DOHH2 (cell line): ENCODE data around the gene DDX17.

Experiments
- EZH2phosphoT487 ChIP-seq: fragments of 200-600 bp; sonication (generic); IDR thresholded peaks from 2 replicates; pipeline ENCODE4 v1.6.1; 2017; ENCODE audit warnings: borderline replicate concordance, mild to moderate bottlenecking, antibody characterized with exemption, low read length, moderate library complexity, mixed read lengths
- TF ChIP-seq, protein P1 (sequence below): fragments of 200-600 bp; sonication (generic); IDR thresholded peaks from one replicate; pipeline ENCODE4 v1.5.1; 2014; ENCODE audit warnings: antibody characterized with exemption, mild to moderate bottlenecking, low read depth, low read length; ENCODE audit not compliant: poor library complexity, severe bottlenecking

DNA sequence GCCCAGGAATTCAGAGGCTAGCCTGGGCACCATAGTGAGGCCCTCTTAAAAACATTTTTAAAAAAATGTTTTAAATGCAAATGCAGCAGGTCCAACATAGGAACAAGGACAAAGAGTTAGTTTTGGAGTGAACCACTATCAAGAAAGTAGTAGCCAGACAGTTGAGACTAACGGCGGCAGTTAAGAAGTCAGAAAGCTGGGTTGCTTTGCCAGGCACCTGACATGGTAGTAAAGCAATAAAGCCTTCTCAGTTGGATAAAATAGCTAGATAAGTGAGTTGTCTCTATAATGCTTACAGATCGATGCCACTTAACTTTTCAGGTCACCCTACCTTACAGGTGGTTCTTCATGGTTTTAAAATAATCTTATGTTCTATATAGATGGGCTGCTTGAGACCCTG is 16.9 kb upstream of the DDX17 start:
- TF ChIP-seq, protein P1, sequence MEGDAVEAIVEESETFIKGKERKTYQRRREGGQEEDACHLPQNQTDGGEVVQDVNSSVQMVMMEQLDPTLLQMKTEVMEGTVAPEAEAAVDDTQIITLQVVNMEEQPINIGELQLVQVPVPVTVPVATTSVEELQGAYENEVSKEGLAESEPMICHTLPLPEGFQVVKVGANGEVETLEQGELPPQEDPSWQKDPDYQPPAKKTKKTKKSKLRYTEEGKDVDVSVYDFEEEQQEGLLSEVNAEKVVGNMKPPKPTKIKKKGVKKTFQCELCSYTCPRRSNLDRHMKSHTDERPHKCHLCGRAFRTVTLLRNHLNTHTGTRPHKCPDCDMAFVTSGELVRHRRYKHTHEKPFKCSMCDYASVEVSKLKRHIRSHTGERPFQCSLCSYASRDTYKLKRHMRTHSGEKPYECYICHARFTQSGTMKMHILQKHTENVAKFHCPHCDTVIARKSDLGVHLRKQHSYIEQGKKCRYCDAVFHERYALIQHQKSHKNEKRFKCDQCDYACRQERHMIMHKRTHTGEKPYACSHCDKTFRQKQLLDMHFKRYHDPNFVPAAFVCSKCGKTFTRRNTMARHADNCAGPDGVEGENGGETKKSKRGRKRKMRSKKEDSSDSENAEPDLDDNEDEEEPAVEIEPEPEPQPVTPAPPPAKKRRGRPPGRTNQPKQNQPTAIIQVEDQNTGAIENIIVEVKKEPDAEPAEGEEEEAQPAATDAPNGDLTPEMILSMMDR = no peak
- no peak for TF ChIP-seq EZH2phosphoT487
